Measurements from ENCODE around the gene RABL3.
A peak's percentile ranks its signal among the peaks of the same experiment; 100 is the strongest.
"Not testable (repeated sequence)": the region's sequence is repeated elsewhere in the genome, so short reads cannot be mapped to it uniquely, and the experiment has no call there.

Gene RABL3

DNA sequence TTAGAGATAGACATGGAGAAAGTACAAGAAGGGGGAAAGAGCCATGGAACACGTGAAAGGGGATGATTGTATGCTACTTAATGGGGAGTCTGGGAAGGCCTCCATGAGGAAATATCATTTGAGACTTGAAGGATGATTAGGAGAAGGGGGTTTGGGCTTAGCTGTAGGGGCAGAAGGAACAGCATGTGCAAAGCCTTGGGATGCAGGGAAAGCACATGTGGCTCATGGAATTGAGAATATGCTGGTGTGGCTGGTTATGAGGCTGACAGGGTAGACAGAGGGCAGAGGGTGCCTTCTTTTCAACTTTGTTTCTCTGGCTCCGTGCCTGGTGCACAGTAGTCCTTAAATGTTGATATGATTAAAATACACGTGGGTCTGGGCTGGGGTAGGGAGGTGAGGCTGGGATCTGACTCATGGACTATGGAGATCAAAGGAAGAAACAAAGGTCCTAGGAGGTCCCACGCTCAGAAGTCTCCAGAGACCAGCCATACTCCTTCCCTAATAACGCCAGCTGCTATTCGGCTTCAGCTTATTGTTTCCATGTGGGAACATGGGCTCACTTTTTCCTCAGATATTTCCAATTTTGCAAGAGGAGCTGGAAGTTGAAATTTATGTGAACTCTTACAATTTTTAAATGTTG is 1.4 kb upstream of the RABL3 start:
- DNase-seq (ENCODE audit: low read depth): no peak

- peak; percentile 4 for DNase-seq (ENCODE audit: low read depth)
Observed at GRCh38 chr3:120742849-120743365, 591 bp upstream of the RABL3 start.

DNA sequence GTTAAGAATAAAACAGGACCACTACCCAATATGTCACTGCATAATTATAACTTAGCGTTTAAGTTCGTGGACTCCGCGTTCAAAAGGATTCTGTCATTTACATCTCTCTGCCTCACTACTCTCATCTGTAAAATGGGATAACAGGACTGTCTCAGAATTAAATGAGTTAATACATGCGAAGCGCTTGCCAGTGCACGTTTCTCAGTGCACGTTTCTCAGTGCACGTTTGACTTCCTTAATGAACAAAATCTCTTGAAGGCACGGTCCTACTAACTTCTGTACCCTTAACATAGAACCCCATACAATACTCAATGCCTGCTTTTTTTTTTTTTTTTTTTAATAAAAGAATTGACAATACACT is 499 bp downstream of the RABL3 start:
- DNase-seq (ENCODE audit: low read depth): no peak

DNA sequence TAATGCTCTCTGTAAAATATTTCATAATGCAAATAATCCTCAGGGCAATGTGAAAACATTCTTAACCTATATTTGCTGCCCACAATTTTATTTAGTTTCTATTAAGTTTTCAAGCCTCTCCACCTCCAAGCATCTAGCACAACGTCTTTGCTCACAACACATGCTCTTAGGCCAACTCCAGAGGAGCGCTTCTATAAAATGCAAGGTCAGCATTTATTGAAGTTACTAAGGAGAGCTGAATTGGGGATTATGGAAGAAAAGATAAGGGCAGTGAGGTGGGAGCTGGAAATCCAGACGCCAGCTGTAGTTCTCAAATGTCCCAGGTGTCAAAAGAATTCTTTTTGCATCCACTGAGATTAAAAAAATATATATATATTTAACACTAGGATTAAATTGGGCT is 996 bp downstream of the RABL3 start:
- DNase-seq (ENCODE audit: low read depth): no peak

DNA sequence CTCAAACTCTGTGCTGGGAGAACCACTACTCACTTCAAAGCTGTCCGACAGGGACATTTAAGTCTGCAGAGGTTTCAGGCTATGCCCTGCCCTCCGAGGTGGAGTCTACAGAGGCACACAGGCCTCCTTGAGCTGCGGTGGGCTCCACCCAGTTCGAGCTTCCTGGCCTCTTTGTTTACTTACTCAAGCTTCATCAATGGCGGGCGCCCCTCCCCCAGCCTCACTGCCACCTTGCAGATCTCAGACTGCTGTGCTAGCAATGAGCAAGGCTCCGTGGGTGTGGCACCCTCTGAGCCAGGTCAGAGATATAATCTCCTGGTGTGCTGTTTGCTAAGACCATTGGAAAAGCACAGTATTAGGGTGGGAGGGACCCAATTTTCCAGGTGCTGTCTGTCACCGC is 4.3 kb downstream of the RABL3 start:
- DNase-seq (ENCODE audit: low read depth): not testable (repeated sequence)

- DNase-seq (ENCODE audit: low read depth): no peak
Observed at GRCh38 chr3:120730576-120731542, 11.5 kb downstream of the RABL3 start.

DNA sequence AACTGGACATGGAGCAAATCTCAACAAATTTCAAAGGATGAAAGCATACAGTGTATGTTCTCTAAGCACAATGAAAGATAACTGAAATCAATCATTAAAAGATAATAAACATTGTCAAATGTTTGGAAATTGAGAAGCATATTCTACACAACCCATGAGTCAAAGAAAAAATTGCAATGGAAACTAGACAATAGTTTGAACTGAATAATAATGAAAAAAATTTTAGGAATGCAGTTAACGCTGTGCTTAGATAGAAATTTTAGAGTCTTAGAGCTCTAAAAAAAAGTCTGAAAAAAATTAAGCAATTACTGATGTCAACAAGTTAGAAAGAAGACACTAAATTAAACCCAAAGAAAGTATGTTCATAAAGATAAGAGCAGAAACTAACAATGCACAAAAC is 15.5 kb downstream of the RABL3 start:
- no peak for DNase-seq (ENCODE audit: low read depth)

DNA sequence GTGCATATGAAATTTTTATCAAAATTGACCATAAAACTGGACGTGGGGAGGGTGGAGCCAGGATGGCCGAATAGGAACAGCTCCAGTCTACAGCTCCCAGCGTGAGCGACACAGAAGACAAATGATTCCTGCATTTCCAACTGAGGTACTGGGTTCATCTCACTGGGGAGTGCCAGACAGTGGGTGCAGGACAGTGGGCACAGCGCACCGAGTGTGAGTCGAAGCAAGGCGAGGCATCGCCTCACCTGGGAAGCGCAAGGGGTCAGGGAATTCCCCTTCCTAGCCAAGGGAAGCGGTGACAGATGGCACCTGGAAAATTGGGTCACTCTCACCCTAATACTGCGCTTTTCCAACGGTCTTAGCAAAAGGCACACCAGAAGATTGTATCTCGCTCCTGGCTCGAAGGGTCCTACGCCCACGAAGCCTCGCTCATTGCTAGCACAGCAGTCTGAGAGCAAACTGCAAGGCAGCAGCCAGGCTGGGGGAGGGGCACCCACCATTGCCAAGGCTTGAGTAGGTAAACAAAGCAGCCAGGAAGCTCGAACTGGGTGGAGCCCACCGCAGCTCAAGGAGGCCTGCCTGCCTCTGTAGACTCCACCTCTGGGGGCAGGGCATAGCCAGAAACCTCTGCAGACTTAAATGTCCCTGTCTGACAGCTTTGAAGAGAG is 23.0 kb downstream of the RABL3 start:
- peak; percentile 59 for DNase-seq (ENCODE audit: low read depth)

- no peak for DNase-seq (ENCODE audit: low read depth)
Observed at GRCh38 chr3:120713262-120713661, 29.1 kb downstream of the RABL3 start.

- no peak for DNase-seq (ENCODE audit: low read depth)
Observed at GRCh38 chr3:120710369-120710768, 31.9 kb downstream of the RABL3 start.

DNA sequence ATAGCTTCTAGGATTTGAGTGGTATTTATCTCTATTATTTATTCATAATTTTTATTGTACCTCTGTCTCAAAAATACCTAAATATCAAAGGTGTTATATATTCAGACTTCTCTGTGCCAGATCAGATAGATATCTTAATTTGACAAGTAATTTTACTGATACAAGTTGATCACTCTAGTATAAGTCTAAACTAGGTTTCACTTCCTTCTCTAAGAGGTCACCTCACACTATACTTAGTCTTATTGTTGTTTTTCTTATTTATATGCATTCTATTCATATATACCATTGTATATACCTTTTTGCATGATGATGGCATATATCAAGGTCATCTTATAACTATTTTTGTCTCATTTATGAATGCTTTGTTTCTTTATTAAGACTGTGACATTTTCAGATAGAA is 33.9 kb downstream of the RABL3 start:
- DNase-seq (ENCODE audit: low read depth): no peak

DNA sequence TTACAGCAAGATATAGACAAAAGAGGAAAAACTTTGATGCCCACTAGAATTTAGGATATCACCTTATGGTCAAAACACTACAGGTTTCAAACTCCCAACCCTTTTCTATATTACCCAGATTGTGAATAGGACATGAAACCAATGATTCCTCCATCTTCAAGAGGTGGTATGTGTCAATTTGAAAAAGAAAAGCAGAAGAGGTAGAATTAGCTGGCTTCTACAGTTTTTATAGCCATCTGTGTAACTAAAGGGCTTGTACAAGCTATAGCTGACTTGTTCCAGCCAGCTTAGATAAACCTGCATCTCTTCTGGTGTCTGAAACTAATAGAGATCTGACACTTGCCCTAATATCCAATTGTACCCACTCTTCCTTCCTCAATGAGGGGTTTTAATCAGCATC is 35.4 kb downstream of the RABL3 start:
- no peak for DNase-seq (ENCODE audit: low read depth)

GRCh38 chr3:120705884-120706582 is 36.3 kb downstream of the RABL3 start:
- no peak for DNase-seq (ENCODE audit: low read depth)

GRCh38 chr3:120699333-120699732 is 43.0 kb downstream of the RABL3 start:
- no peak for DNase-seq (ENCODE audit: low read depth)

- DNase-seq (ENCODE audit: low read depth): no peak
Observed at GRCh38 chr3:120693439-120694171, 48.7 kb downstream of the RABL3 start.

DNA sequence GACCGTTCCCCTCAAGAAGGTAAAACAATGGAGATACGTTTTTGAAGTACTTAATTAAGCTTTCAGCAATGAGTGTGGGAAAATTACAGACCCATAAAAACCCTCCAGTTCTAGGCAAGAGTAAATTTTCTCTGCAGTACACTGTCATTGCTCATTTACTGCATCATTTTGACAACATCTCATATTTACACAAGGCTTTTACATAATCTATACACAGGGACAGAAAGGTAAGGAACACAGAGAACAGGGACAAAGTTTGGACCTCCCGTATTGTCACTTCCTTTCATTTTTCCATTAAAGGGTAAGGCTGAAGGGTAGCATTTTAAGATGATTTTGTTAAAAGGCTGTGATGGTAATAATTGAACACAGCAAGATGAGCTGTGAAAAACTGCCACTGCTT is 52.9 kb downstream of the RABL3 start:
- DNase-seq (ENCODE audit: low read depth): no peak

GRCh38 chr3:120688121-120688520 is 54.2 kb downstream of the RABL3 start:
- no peak for DNase-seq (ENCODE audit: low read depth)

DNA sequence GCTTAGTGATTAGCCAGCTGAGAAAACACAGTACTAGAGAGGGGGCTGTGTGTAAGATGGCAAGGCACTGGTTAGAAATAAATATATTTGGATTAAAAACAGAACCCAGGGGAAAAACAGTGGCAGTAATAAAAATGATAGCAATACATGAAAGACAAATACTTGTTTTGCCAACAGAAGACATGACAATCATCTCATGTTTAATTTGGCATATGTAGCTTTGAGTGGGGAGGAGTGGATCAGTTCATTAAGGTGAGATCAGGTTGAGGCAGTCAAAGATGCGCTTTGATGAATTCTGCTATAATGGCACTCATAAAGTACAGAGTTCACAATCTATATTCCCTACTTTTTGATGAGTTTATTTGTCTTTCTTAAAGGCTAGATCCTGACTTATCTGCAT is 56.9 kb downstream of the RABL3 start:
- DNase-seq (ENCODE audit: low read depth): no peak

- no peak for DNase-seq (ENCODE audit: low read depth)
Observed at GRCh38 chr3:120684896-120685295, 57.4 kb downstream of the RABL3 start.

- no peak for DNase-seq (ENCODE audit: low read depth)
Observed at GRCh38 chr3:120683671-120684301, 58.5 kb downstream of the RABL3 start.

GRCh38 chr3:120683213-120683612 is 59.1 kb downstream of the RABL3 start:
- DNase-seq (ENCODE audit: low read depth): no peak

Measured in T-helper 22 cell (primary cell).